Parathyroid adenoma (tissue), 2 donors: ENCODE data around the gene ABHD16B.

Experiments used
- H2AFZ ChIP-seq: fragments of 300-600 bp; sonication (generic); one replicate; pipeline ENCODE4 v1.7.0; 2017; ENCODE audit warnings: antibody characterized with exemption, mild to moderate bottlenecking
- H3K27ac ChIP-seq: fragments of 300-600 bp; sonication (generic); one replicate; pipeline ENCODE4 v1.7.0; 2017
- H3K27me3 ChIP-seq: fragments of 300-600 bp; sonication (generic); one replicate; pipeline ENCODE4 v1.7.0; 2017; ENCODE audit warnings: low read length; ENCODE audit not compliant: control insufficient read depth, insufficient read depth
- H3K36me3 ChIP-seq: fragments of 300-600 bp; sonication (generic); one replicate; pipeline ENCODE4 v1.7.0; 2017; ENCODE audit warnings: low read length; ENCODE audit not compliant: control insufficient read depth, insufficient read depth
- H3K4me1 ChIP-seq: fragments of 300-600 bp; sonication (generic); one replicate; pipeline ENCODE4 v1.7.0; 2017; ENCODE audit warnings: control low read depth
- H3K4me2 ChIP-seq: fragments of 300-600 bp; sonication (generic); one replicate; pipeline ENCODE4 v1.7.0; 2017; ENCODE audit warnings: low read length
- H3K4me3 ChIP-seq: fragments of 300-600 bp; sonication (generic); one replicate; pipeline ENCODE4 v1.7.0; 2017; ENCODE audit warnings: low read depth, low read length
- H3K79me2 ChIP-seq: fragments of 300-600 bp; sonication (generic); one replicate; pipeline ENCODE4 v1.7.0; 2017; ENCODE audit warnings: control low read depth
- H3K9ac ChIP-seq: fragments of 300-600 bp; sonication (generic); one replicate; pipeline ENCODE4 v1.7.0; 2017; ENCODE audit warnings: mild to moderate bottlenecking
- H3K9me3 ChIP-seq: fragments of 300-600 bp; sonication (generic); one replicate; pipeline ENCODE4 v1.7.0; 2017; ENCODE audit warnings: low read length; ENCODE audit not compliant: control insufficient read depth
- CTCF ChIP-seq: fragments of 300-600 bp; sonication (generic); IDR thresholded peaks from one replicate; pipeline ENCODE4 v1.7.0; 2017; ENCODE audit warnings: antibody characterized with exemption, mild to moderate bottlenecking
- donor health status: primary hyperparathyroidism.

ABHD16B gene

DNA sequence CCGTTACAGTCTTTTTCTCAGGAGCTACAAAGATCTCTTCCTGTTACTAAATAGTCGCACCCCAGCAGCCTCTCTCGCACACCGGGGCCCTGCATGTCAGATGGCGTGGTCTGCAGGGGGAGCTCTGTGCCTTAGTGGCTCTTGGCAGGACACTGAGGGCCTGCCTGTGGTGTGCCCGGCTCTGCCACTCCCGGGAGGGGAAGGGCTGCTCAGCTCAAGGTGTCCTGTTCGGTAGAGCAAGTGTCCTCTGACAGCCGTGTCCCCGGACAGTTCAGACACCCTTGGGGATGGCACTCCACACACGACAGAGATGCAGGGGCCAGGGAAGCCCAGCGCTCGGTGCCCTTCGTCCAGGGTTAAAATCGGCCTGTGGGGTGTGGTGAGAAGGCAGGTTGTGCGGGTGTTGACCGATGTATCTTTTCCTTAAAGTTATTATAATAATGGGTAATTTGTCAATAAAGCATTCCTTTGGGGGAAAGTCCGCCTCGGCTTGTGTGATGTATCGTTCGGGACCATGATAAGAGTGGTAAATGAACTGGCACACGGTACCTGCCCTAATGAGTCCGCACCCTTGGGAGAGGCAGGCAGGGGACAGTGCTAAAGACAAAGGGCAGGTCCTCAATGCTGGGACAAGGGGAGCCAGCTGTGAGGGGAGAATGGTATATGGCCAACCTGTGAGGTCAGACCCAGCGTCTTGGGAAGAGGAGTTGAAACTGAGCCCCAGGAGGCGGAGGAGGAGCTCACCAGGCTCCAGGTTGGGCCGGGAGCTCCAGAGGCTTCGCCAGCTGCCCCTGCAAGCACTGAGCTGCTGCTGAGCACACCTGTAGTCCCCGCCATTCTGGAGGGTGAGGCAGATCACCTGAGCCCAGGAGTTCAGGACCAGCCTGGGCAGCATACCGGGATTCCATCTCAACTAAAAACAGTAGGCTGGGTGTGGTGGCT, 30.0 kb downstream of the ABHD16B start:
- Histone ChIP-seq H3K4me3 (no peak overlapping the region), H3K36me3 (no peaks in the 10 kb centered on the region), H2AFZ (no peak overlapping the region)

GRCh38 chr20:63892402-63892801, 31.1 kb downstream of the ABHD16B start:
- H3K4me1 ChIP-seq = peaks cover 4% of the 10 kb centered on the region

More for the DNA sequence above, 30.0 kb downstream of the ABHD16B start:
- H3K9me3 ChIP-seq = no peaks in the 10 kb centered on the region
- no peak overlapping the region for H3K27ac ChIP-seq
- peaks cover 2% of the 10 kb centered on the region for H3K79me2 ChIP-seq
- H3K9ac ChIP-seq = no peak overlapping the region
- no peaks in the 10 kb centered on the region for H3K4me1 ChIP-seq
- TF ChIP-seq CTCF = no peak
- H3K27me3 ChIP-seq = no peaks in the 10 kb centered on the region
- no peak overlapping the region for H3K4me2 ChIP-seq

DNA sequence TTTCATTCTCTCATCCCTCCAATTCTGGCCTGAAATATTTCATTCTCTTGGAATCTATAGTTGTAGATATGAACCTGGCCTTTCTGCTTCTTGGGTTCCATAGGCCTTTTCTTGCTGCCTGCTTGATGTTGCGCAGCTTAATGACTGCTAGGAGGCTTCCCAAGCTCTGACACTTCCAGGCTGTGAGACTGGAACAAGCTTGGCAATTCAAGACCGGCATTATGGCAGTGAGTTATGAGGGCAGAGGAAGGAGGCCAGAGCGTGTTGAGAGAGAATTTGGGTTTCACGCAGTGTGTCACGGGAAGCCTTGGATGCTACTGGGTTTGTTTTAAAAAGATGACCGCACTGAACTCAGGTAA, 32.7 kb downstream of the ABHD16B start:
- Histone ChIP-seq H3K9me3 (no peaks in the 10 kb centered on the region), H3K9ac (no peak overlapping the region), H3K4me2 (peak overlapping the region; percentile 84), H3K4me1 (peaks cover 12% of the 10 kb centered on the region), H3K27me3 (no peaks in the 10 kb centered on the region), H3K4me3 (peak overlapping the region; percentile 56), H3K36me3 (no peaks in the 10 kb centered on the region), H3K27ac (peak overlapping the region; percentile 58), H2AFZ (peak overlapping the region; percentile 28), H3K79me2 (peaks cover 14% of the 10 kb centered on the region)
- no peak for TF ChIP-seq CTCF

More at GRCh38 chr20:63892402-63892801, 31.1 kb downstream of the ABHD16B start:
- Histone ChIP-seq H3K27me3 (no peaks in the 10 kb centered on the region), H3K79me2 (peaks cover 6% of the 10 kb centered on the region), H3K4me2 (no peak overlapping the region), H3K4me3 (no peak overlapping the region), H3K27ac (no peak overlapping the region), H2AFZ (no peak overlapping the region), H3K9ac (no peak overlapping the region), H3K9me3 (no peaks in the 10 kb centered on the region), H3K36me3 (no peaks in the 10 kb centered on the region)
- no peak for TF ChIP-seq CTCF

GRCh38 chr20:63894358-63895201, 33.3 kb downstream of the ABHD16B start, which contains the start of gene DNAJC5:
Gene DNAJC5 (plus strand): TSS chr20:63895126. CDS start chr20:63928346, 33,220 bp downstream.
- peak within 1 kb of the TSS; percentile 65 for H3K4me3 ChIP-seq
- H3K36me3 ChIP-seq = no peaks in the 10 kb centered on the region
- peak within 1 kb of the TSS; percentile 66 for H3K27ac ChIP-seq
- H3K9me3 ChIP-seq = no peaks in the 10 kb centered on the region
- H3K4me2 ChIP-seq = peak within 1 kb of the TSS; percentile 84
- H2AFZ ChIP-seq = peak within 1 kb of the TSS; percentile 52
- no peak within 1 kb of the TSS for H3K9ac ChIP-seq
- H3K27me3 ChIP-seq = no peaks in the 10 kb centered on the region
- peaks cover 15% of the 10 kb centered on the region for H3K4me1 ChIP-seq
- TF ChIP-seq CTCF = no peak
- H3K79me2 ChIP-seq = peaks cover 14% of the 10 kb centered on the region
